GM19372 (cell line): ENCODE results near the gene ELAPOR1.

Experiments used
- ATAC-seq: cut with Tn5 transposase; IDR thresholded peaks from one replicate; pipeline ENCODE4 v1.9.1; 2021; ENCODE audit warnings: mild to moderate bottlenecking, low read depth, moderate library complexity; ENCODE audit not compliant: unreplicated experiment

Gene ELAPOR1

DNA sequence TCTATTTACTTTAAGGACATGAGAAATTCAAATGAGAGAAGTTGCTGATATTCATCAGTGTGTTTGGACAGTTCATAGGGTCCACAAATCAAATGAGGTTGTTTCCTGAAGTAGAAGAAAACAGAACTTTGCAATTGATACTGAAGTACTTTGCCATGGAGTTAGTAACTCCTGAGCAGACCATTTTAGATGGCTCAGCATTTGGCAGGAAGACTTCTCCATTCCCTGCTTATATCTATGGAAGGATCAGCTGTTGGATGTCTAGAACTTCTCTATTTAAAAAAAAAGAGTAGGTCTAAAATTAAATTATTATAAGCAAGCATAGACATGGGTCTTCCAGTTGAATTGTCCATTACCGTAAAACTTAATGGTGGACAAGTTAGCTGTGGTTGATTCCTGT, 18.3 kb upstream of the ELAPOR1 start:
- no peak for ATAC-seq

GRCh38 chr1:109096120-109096519, 17.8 kb upstream of the ELAPOR1 start:
- ATAC-seq, result no peak

GRCh38 chr1:109099938-109100773, 13.8 kb upstream of the ELAPOR1 start:
- peak; percentile 80 for ATAC-seq

- ATAC-seq, result no peak
These were observed 9.4 kb upstream of the ELAPOR1 start for GRCh38 chr1:109104364-109105151.

- no peak for ATAC-seq
These were observed 8.0 kb upstream of the ELAPOR1 start for GRCh38 chr1:109105881-109106280.

DNA sequence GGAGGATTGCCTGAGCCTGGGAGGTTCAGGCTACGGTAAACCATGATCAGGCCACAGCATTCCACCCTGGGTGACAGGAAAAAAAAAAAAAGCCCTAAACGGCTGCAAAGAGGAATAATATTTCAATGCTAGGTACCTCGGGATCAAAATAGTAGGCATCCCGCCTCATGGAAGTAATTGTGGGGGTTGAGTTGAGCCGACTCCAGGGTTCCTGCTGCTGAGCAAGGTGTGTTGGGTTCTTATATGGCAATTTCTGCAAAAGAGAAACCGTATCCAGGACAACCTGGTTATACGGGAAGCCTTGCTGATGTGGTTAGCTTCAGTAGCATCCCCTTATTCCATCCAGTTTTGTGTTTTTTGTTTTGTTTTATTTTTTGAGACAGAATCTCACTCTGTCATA, 6.1 kb upstream of the ELAPOR1 start:
- ATAC-seq, result no peak

GRCh38 chr1:109109906-109110305, 4.0 kb upstream of the ELAPOR1 start:
- no peak for ATAC-seq

- no peak for ATAC-seq
These were observed 2.4 kb upstream of the ELAPOR1 start for GRCh38 chr1:109111386-109112055.

DNA sequence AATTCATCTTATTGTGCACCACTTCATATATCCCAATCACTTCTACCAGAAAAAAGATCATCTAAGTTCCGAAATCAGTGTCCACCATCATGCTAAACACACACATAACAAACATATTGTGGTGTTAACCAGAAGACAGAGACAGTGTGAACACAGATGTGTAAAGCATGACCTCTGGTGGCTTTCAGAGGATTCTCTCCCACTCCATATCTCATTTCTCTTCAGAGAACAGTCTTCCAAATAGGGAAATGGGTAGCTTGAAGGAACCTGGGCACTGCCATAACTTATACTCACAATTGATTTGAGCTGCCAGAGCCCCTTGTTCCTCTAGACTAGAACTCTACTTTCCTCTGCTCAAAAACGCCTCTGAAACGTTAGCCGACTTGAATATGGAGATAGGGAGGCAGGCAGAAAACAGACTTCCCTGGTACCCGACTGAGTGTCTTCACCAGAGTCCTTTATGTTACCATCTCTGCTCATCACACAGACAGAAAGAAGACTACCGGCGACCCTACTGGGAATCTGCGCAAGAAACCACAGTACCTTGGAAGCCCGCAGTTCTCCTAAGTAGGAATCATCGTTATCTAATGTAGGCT, 1.8 kb upstream of the ELAPOR1 start:
- no peak for ATAC-seq

DNA sequence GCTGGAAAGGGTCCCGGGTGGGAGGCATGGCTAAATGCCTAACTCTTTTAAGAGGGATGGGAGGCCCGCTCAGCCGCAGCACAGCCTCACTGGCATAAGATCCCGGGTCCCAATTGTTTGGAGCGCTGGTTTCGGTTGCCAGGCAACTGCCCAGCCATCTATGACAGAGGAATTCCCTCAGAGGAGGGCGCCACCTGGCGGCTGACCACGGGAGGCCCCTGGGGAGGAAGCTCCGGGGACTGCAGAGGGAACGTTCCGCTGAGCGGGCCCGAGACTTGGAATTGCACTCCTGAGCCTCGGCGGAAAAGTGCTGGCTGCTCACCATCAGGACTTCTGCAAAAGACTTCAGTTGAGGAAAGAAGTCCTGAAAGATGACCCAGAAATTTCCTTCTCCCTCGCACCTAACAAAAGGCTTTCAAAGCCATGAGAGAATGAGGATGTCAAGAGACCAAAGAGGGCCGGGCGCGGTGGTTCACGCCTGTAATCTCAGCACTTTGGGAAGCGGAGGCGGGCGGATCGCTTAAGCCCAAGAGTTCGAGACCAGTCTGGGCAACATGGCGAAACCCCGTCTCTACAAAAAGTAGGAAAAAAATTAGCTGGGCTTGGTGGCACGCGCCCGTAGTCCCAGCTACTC, 1.1 kb upstream of the ELAPOR1 start:
- ATAC-seq, result peak; percentile 63

GRCh38 chr1:109114342-109114674, 393 bp downstream of the ELAPOR1 start:
- no peak for ATAC-seq

DNA sequence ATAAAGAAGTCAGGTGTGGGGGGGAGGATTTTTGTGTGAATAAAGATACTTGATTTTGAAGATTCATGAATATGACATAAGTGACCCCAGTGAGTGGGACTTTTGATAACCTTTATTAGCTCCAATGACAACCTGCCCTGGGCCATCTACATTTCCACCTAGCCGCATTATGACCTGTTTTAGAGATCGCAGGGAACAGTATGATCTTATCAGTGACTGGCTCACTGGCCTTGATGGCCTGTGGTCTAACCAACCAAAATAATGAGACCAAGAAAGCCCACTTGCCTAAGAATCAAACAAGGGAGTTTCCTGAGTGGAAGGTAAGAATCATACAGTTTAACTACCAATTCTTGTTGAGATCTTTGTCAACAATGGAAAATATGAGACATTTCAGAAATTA, 1.8 kb downstream of the ELAPOR1 start:
- no peak for ATAC-seq

DNA sequence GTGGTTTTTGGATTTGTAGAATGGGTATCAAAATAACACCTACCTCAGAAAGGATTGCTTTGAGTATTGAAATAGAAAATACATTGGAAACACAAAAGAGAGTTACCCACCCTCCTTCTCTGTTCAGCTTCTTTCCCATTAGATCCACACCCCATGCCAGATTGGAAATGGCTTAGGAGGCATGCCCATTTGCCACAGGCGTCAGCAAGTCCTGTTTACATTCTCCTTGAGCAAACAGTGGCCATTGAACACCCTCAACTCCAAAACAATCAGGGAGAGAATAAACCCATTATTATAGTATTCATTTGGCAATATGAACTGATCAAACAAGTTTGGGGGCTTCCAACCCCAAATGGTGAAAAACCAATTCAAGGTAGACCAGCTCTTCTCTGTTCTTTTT, 2.4 kb downstream of the ELAPOR1 start:
- ATAC-seq, result no peak

- ATAC-seq, result no peak
These were observed 4.2 kb downstream of the ELAPOR1 start for GRCh38 chr1:109118089-109118488.

DNA sequence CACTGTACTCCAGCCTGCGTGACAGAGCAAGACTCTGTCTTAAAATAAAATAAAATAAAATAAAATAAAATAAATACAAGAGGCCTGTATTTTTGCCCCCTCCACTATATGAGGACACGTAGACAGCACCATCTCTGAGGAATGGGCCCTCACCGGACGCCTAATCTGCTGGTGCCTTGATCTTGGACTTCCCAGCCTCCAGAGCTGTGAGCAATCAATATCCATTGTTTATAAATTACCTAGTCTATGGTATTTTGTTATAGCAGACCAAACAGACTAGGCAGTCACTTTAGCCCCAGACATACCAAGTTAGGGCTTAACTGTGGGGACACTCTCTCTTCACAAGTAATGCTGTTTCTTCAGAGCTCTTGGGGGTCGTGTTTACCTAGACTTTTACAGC, 6.4 kb downstream of the ELAPOR1 start:
- ATAC-seq, result no peak

DNA sequence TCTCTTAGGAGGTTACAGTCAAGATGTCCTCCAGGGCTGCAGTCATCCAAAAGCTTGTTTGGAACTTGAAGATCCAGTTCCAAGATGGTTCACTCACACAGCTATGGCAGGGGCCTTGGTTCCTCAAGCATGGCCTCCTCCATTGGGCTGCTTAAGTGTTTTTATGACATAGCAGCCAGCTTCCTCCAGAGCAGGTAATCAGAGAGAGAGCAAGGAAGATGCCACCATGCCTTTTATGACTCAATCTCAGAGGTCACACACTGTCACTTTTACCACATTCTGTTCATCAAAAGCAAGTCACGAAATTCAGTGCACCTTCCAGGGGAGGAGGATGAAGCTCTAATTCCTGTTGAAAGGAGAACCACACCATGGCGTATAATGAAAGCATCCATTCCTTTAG, 17.1 kb downstream of the ELAPOR1 start:
- ATAC-seq, result no peak

DNA sequence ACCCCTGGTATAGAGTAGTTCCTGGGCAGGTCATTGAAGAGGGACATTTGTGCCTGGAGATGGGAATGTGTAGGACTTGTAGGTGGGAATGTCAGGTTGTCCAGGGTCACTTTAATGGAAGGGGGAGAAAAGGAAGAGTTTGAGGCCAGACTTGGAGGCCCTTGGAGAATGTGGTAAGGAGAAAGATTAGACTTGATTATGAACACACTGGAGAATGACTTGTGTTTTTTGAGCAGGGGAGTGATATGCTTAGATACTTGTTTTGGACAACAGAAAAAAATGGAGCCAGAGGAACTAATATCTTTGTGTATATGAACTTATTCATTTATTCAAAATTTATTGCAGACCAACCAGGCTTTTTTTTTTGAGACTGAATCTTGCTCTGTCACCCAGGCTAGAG, 17.9 kb downstream of the ELAPOR1 start:
- no peak for ATAC-seq

DNA sequence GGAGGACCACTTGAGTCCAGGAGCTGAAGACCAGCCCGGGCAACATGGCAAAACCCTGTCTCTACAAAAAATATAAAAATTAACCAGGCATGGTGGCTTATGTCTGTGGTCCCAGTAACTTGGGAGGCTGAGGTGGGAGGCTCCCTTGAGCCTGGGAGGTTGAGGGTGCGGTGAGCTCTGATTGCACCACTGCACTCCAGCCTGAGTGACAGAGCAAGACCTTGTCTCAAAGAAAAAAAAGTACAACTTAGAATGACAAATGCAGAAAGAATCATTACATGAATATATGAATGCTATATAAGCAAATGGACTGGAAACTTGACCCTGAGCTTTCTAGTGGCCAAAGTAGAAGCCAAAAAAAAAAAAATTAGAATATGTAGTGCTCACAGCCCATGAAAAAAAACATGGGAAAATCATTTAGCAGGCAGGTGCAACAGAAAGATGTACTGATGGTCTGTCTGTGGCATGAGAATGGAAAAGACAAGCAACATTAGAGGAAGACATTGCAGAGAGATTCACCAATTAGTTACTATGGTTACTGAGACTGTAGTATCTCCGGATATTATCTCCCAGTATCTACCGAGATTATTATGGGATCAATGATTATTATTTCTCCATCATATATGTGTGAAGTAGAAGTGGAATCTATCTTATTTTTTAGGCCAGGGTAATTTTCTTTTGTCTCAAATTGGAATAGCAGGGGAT, 19.2 kb downstream of the ELAPOR1 start:
- ATAC-seq, result no peak

DNA sequence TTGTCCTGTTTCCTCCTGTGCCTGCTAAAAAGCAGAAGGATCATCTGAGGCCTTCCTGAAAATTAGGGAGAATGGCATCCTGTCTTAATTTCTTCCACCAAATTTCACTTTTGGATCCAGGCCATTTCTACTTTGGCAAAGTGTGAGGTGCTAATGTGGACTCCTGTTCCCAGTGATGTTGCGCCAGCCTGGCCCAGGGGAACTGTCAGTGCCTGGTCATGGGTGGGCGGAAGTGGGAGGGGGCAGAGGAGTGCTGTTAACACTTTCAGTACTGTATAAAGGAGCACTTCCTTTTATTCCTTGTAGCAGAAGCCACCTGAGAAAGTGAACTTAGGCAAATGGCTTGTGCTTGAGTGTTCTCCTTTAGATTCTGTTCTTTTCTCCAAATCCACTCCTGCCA, 19.9 kb downstream of the ELAPOR1 start:
- ATAC-seq, result no peak

GRCh38 chr1:109134423-109134822, 20.5 kb downstream of the ELAPOR1 start:
- no peak for ATAC-seq
